CD4-positive, alpha-beta T cell treated with Interleukin-4 for 1 hour (primary cell): ENCODE results near the gene STK17B.

Experiments
- DNase-seq, 2 donors: peaks; one replicate each; pipeline ENCODE4 v3.0.0-alpha.2; 2020 to 2022

STK17B gene

GRCh38 chr2:196153480-196153879 is 17.9 kb downstream of the STK17B start:
- DNase-seq = no peak

DNA sequence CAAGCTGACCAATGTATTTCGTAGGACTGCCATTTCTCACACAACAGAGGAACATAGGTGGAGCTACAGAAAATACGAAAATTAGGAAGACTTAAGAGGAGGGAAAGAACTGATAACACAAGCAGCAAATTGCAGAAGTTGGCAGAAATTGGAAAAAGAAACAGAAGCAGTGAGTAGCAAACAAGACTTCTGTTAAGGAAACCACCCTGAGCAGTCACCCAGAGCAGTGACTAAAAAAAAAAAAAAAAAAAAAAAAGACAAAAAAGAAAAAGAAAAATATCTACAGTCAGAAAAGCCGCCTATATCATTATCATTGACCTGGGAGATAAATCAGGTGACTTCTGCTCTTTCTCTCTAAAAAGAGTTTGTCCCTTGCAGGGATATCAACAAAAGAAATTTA is 21.4 kb downstream of the STK17B start:
- peak in 1 of 2 donors; percentile 44 for DNase-seq

DNA sequence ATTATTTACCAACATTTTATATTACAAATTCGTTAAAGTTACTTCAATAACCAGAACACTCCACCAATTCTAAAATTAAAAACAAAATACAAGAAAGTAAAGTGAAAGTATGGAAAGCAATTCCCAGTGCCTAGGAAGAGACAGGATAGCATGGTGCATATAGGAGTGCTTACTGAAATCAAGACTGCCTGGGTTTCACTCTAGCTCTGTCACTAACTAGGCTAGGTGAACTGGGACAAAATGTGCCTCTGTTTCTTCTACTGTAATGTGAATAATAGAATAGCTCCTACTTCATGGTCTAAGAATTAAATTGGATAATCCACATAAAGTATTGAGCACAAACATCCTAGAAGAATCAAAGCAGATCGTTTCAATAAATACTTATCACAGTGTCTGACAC is 22.6 kb downstream of the STK17B start:
- DNase-seq = no peak

GRCh38 chr2:196145256-196145655 is 26.1 kb downstream of the STK17B start:
- no peak for DNase-seq

- peak in 1 of 2 donors; percentile 46 for DNase-seq
These were observed 26.8 kb downstream of the STK17B start for GRCh38 chr2:196144513-196145126.

DNA sequence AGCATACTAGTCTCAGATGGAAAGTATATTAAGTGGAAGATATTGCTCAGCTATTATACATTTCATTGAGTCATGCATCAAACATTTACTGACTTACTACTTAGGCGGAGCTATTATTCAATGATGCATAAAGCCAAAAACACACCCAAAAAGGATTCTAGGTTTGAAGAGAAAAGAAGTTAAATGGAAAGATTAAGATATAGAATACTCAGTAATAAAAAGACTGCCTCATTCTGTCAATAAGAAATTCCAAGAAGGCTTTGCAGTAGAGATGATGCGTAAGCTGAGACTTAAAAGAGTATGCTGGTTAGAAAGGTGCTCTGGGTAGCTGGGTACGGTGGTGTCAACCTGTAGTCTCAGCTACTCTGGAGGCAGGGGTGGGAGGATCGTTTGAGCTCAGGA is 27.6 kb downstream of the STK17B start:
- peak in 1 of 2 donors; percentile 30 for DNase-seq

GRCh38 chr2:196142825-196143224 is 28.6 kb downstream of the STK17B start:
- peak in 1 of 2 donors; percentile 20 for DNase-seq

GRCh38 chr2:196140213-196140612 is 31.2 kb downstream of the STK17B start:
- peak in 1 of 2 donors; percentile 10 for DNase-seq

DNA sequence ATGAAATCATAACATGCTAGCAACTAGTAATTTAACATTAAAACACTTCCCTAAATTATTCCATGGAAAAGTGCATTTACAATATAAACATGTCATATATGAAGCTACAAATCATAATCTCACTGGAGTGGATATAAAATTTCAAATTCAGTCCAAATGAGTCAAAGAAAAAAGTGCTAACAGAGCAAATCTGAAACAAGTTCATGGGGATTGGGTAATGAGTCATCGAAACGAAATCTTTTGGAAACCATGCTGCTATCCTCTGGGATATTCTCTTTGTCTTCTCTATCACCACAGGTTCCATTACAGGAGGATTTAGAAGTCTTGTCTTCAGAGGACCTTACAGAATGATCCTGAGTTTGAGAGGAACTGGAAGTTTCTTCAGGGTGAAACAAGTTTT is 34.1 kb downstream of the STK17B start:
- no peak for DNase-seq

GRCh38 chr2:196136151-196136550 is 35.2 kb downstream of the STK17B start:
- DNase-seq = peak in 1 of 2 donors; percentile 25

GRCh38 chr2:196131949-196132925 is 39.1 kb downstream of the STK17B start:
- peak; percentile 52 to 72 for DNase-seq

GRCh38 chr2:196131384-196131937 is 39.9 kb downstream of the STK17B start:
- peak; percentile 73 to 76 for DNase-seq

GRCh38 chr2:196130039-196130825 is 41.1 kb downstream of the STK17B start:
- peak in 1 of 2 donors; percentile 28 for DNase-seq

DNA sequence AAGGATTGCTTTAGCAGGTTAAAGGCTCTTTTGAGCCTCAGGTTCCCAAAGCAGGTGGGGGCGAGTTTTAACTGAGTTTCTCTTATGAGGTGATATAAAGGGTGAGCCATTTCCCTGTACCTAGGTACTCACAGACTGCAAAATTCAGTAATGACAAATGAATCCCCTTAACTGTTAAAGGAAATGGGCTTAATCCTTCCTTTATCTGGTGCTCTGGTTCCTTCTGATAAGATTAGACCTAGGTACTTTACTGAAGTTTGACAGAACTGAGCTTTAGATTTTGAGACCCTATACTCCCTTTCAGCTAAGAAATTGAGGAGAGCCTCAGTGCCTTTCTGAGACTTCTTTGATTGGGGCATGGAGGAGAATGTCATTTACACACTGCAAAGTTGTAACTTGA is 42.6 kb downstream of the STK17B start:
- DNase-seq = no peak

DNA sequence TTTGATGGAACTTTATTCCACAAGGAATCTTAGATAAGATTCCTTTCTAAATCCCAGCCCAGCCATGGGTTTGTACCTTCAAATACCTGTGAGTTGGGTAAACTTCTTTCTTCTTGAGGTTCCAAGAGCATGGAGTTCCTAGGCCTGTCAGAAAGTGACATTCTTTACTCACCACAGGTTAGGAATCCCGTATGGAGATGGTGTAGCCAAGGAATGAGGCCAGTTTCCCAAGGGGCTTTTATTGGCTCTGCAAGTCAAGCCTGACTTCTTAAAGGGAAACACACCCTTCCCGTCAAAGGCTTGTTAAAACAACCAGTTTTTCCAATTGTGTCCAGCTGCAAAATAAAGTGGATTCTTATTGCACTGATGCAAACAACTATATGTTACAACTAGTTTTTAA is 45.8 kb downstream of the STK17B start:
- DNase-seq = no peak

DNA sequence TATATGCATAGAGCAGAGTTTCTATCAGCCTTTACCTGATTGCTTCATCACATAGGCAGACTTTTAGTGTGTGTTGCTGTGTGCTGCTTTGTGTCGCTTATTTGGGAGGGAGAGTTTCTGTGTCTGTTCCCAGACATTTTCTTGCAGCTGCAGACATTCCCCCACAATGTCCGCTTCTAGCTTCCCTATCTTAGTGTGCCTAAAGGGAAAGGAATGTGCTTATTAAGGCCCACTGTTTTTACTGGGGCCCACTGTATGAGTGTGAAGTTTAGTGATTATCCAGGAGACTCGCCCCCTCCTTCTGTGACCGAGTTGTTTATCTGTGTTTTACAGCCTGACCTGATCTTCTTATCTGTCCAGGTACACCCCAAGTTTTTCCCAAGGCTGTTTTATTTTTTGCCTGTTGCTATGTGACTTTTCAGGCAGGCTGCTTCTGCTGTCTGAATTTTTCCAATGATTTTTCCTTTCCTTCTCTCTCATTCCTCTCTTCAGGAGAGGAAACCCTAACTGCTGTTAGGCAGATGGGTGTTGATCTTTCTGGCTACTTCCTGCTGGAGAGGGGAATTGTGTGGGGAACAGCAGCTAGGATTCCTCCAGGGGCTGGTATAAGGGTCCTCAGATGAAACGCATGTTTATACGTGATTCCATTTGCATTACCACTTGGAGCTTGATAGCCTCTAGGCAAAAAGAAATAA is 47.6 kb downstream of the STK17B start:
- no peak for DNase-seq

- DNase-seq = no peak
These were observed 51.5 kb downstream of the STK17B start for GRCh38 chr2:196119926-196120325.

GRCh38 chr2:196117214-196117705 is 54.1 kb downstream of the STK17B start:
- no peak for DNase-seq

DNA sequence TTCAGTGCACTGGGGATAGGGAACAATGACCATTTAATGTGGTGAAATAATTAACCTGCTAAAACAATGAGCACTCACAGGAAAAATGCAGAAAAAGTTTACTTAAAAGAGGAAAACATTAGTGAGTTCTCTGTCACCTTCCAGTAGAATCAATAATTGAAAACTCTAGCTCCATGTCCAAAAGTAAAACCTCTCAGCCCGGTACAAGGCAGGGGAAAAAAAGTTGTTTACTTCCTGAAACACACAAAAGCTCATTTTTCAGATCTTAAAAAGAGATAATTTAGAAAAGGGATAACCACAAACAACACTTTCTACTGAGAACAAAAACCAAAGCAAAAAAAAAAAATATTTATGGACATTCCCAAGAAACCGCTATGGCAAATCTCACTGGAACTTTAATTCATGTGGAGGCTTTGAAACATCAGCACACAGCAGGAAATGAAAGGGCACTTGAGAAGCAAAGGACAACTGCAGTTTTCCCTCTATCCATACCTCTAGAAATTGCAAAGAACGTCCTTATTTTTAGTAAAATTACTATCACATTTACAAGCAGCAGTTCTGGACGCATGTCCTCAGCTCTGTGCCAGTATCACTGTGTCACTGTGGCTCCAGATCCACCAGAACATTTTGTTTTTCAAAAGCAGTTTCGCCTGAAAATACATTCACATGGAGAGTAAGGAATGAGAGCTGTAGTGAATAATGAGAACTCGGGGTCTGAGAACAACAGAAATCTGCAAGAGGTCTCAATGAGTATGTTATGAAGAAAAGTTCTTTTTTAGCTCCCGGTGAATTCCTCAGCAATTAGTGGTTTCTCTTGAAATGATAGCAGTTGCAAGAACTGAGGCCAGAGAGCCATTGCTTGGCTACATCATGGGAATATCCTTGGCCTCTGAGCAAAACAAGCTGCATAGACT is 58.1 kb downstream of the STK17B start:
- DNase-seq = no peak

DNA sequence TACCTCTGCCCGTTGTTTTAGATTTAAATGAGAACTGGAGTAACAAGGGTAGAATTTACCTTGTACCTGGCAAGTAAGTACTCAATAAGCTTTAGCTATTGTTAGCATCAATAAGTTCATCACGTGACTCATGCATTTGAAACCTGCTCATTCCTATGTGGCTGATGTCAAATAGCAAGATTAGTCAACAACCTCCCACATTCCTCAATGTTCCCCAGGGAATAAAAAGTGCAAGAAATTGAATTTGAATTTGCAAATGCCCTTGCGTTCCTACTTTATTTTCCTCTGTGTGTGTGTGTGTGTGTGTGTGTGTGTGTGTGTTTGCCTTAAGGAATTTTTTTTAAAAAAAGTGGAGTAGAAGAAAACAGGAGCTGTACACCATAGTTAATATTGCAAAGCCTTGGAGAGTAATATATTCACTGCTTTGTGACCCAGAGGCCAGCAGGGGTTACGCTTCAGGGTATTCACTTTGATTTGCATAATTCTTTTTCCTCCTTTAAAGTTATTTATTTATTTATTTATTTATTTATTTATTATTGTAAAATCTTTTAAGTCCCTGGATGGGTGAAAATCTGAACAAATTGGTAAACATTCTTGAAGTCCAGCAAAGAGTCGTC is 58.9 kb downstream of the STK17B start:
- no peak for DNase-seq
